K562 (cell line): ENCODE data around the gene PDE5A. TPM values are rescaled to one million over a fixed set of nuclear protein-coding genes. Genes with fewer than 3 reads are reported as not detected.

Experiments
- ATAC-seq: fragments of 200-7000 bp; cut with Tn5 transposase; 3 replicates; pipeline ENCODE4 v1.9.1; 2020; ENCODE audit warnings: moderate library complexity
- BruUV-seq: library from RNA; stranded (reverse); fragments of 400-500 nt; replicated peaks from 2 replicates; lab custom pipeline; 2021; lab: Mats Ljungman, UMichigan
- CTCF ChIA-PET: fragments of 300-600 bp; formaldehyde crosslinking; extraction: SDS; loops from one replicate; lab custom pipeline; 2021; ENCODE audit warnings: low intra/inter-chr PET ratio; lab: Yijun Ruan, JAX
- POLR2A ChIA-PET: fragments of 300-600, 350-650 bp; sonication (Branson Sonifier 250); formaldehyde crosslinking; extraction: SDS; loops from one replicate; lab custom pipeline; 2021; ENCODE audit warnings: antibody characterized with exemption, inconsistent platforms; lab: Yijun Ruan, JAX
- DNase-seq, 4 experiments: peaks; one replicate each; pipeline versions ENCODE4 v3.0.0 to v3.0.0-alpha.2; 2011 to 2018; ENCODE audit warnings: low spot score in 3 of 4, mixed read lengths in 3 of 4; ENCODE audit errors: extremely low read depth in 1 of 4
- FAIRE-seq: peaks from 2 replicates; lab custom pipeline; 2011; peaks lifted over from hg19 to GRCh38; lab: Jason Lieb, UNC
- H2AFZ ChIP-seq: 2 replicates; pipeline ENCODE4 v1.6.0; 2011; ENCODE audit warnings: low read depth, low read length, control low read depth, inconsistent platforms
- H3K27ac ChIP-seq: fragments of 200-600 bp; 3 replicates; pipeline ENCODE4 v1.8.0; 2011; ENCODE audit warnings: low read depth, mild to moderate bottlenecking, control low read depth, inconsistent platforms, low read length, moderate library complexity, mixed read lengths; ENCODE audit errors: extremely low read depth
- H3K27me3 ChIP-seq, 2 experiments: fragments of 300-600 bp in 1 of 2; 2 replicates in 1 of 2; 3 replicates in 1 of 2; pipeline versions ENCODE4 v1.6.0 to v1.8.0; 2011; ENCODE audit warnings: inconsistent platforms in 2 of 2, low read length in 2 of 2, mild to moderate bottlenecking in 1 of 2, mixed read lengths in 1 of 2, moderate library complexity in 1 of 2; ENCODE audit not compliant: control insufficient read depth in 2 of 2, insufficient read depth in 2 of 2
- H3K36me3 ChIP-seq: fragments of 300-600 bp; 3 replicates; pipeline ENCODE4 v1.8.0; 2011; ENCODE audit warnings: mild to moderate bottlenecking, low read length, inconsistent platforms; ENCODE audit not compliant: control insufficient read depth, insufficient read depth
- H3K4me1 ChIP-seq, 2 experiments: fragments of 200-600 bp in 1 of 2; replicated peaks in 1 of 2; 2 replicates in 1 of 2; 3 replicates in 1 of 2; pipeline versions ENCODE4 v1.5.1 to v1.8.0; 2011; ENCODE audit warnings: inconsistent platforms in 2 of 2, low read length in 2 of 2, mild to moderate bottlenecking in 1 of 2, mixed read lengths in 1 of 2, moderate library complexity in 1 of 2; ENCODE audit not compliant: control insufficient read depth in 2 of 2, insufficient read depth in 2 of 2
- H3K4me2 ChIP-seq: 2 replicates; pipeline ENCODE4 v1.6.1; 2011; ENCODE audit warnings: low read length, control low read depth, inconsistent platforms, mixed read lengths; ENCODE audit not compliant: insufficient read depth
- H3K4me3 ChIP-seq: fragments of 200-600 bp; sonication (generic), shearing (Covaris generic); 2 replicates; pipeline ENCODE4 v1.5.1; 2016; ENCODE audit warnings: control low read depth, inconsistent platforms
- H3K79me2 ChIP-seq: fragments of 200-600 bp; 3 replicates; pipeline ENCODE4 v1.8.0; 2011; ENCODE audit warnings: low read length, inconsistent platforms; ENCODE audit not compliant: control insufficient read depth, insufficient read depth
- H3K9ac ChIP-seq, 2 experiments: 2 replicates each; pipeline versions ENCODE4 v1.6.0 to v1.6.1; 2011; ENCODE audit warnings: low read depth in 2 of 2, low read length in 2 of 2, control low read depth in 1 of 2, inconsistent platforms in 1 of 2, mild to moderate bottlenecking in 1 of 2, mixed read lengths in 1 of 2; ENCODE audit not compliant: insufficient read depth in 1 of 2
- H3K9me1 ChIP-seq: one replicate; pipeline ENCODE4 v1.6.0; 2011; ENCODE audit warnings: inconsistent platforms, mild to moderate bottlenecking, low read length, moderate library complexity; ENCODE audit not compliant: control insufficient read depth, insufficient read depth
- H3K9me3 ChIP-seq: replicated peaks from 2 replicates; pipeline ENCODE4 v1.5.1; 2011; ENCODE audit warnings: low read depth, low read length, inconsistent platforms; ENCODE audit not compliant: control insufficient read depth, insufficient read depth
- H4K20me1 ChIP-seq: replicated peaks from 2 replicates; pipeline ENCODE4 v1.6.1; 2011; ENCODE audit warnings: low read length, inconsistent platforms, mixed read lengths; ENCODE audit not compliant: control insufficient read depth, insufficient read depth
- CBX2 ChIP-seq: fragments of 200-600 bp; sonication (generic); IDR thresholded peaks from one replicate; pipeline ENCODE4 v1.6.1; 2012; ENCODE audit warnings: mild to moderate bottlenecking, low read length, inconsistent platforms; ENCODE audit not compliant: insufficient read depth, poor library complexity, severe bottlenecking
- IRF1 ChIP-seq: sonication (generic); formaldehyde crosslinking; IDR thresholded peaks from 2 replicates; pipeline ENCODE4 v1.8.0; 2022; ENCODE audit warnings: missing genetic modification reagents, mild to moderate bottlenecking, borderline replicate concordance
- PHB2 ChIP-seq: fragments of 450-650 bp; IDR thresholded peaks from 2 replicates; pipeline ENCODE4 v1.6.1; 2017; ENCODE audit warnings: low read depth
- TSHZ1 ChIP-seq: fragments of 250-450 bp; sonication (Bioruptor Pico); IDR thresholded peaks from 2 replicates; pipeline ENCODE4 v1.4.0; 2020; ENCODE audit warnings: mild to moderate bottlenecking, moderate library complexity
- ZBED1 ChIP-seq: IDR thresholded peaks from 2 replicates; pipeline ENCODE4 v1.6.1; 2014
- ZBTB2 ChIP-seq: fragments of 450-650 bp; IDR thresholded peaks from 2 replicates; pipeline ENCODE4 v1.6.1; 2016; ENCODE audit warnings: antibody characterized with exemption
- ZNF124 ChIP-seq: sonication (generic); formaldehyde crosslinking; IDR thresholded peaks from 2 replicates; pipeline ENCODE4 v1.8.1; 2022; ENCODE audit warnings: missing genetic modification reagents
- WGBS: fragments of 100-300 bp; shearing (Covaris generic); methylation state at CpG from one replicate; pipeline ENCODE4 v1.1.6; 2016; ENCODE audit warnings: low coverage, mixed read lengths; ENCODE audit not compliant: insufficient coverage; ENCODE audit errors: missing lambda C conversion rate; 5-methylcytosine and 5-hydroxymethylcytosine counted together
- in situ Hi-C: fragments of 300-500 bp; cut with MboI; formaldehyde crosslinking; loops from 4 replicates; pipeline ENCODE4 v1.15.0; 2018; ENCODE audit warnings: inconsistent platforms, mixed read lengths
- intact Hi-C: fragments of 100-400 bp; cut with micrococcal nuclease; formaldehyde crosslinking; loops from 2 replicates; pipeline ENCODE4 v1.14.2; 2022
- polyA plus RNA-seq, 8 experiments: library from polyadenylated mRNA; depleted of rRNA in 4 of 8; stranded (reverse) in 5 of 8; unstranded in 3 of 8; fragments of >200 nt; fragmentation: Nextera tagmentation in 2 of 8; fragmentation: Illumina TruSeq in 1 of 8; extraction: Ambion mirVana in 2 of 8; extraction: Trizol in 1 of 8; gene quantifications; 2 replicates each; pipeline versions ENCODE4 v1.2.1 to v1.2.3, GENCODE V29; 2011 to 2014; ENCODE audit warnings: inconsistent platforms in 1 of 8, missing spikeins in 1 of 8
- total RNA-seq, 7 experiments: library from RNA; depleted of rRNA in 6 of 7; stranded (reverse); fragments of >200 nt in 6 of 7; fragmentation: Illumina TruSeq in 2 of 7; extraction: Trizol in 2 of 7; gene quantifications; 2 replicates each; pipeline versions ENCODE4 v1.2.1 to v1.2.3, GENCODE V29; 2011 to 2021; ENCODE audit warnings: low replicate concordance in 1 of 7

The PDE5A gene
- total and polyA plus RNA-seq, 9 of the 15 experiments (the other 6 are each of a cell fraction or from before 2014, with no cell fraction given) = 0.07 to 1.9 (median 0.29) TPM

GRCh38 chr4:119501740-119502139 lies 126.9 kb downstream of the PDE5A start (continued):
- no peak for TF ChIP-seq IRF1 (CRISPR knock-in tag)
- no peak for TF ChIP-seq ZBTB2
- TF ChIP-seq ZNF124 (CRISPR knock-in tag) = no peak
- TF ChIP-seq ZBED1 = no peak
- no peak for TF ChIP-seq CBX2

GRCh38 chr4:119498527-119498926 lies 130.1 kb downstream of the PDE5A start:
- Histone ChIP-seq H3K9ac (no peak overlapping the region), H3K4me1 (no peaks in the 10 kb centered on the region), H3K9me3 (no peaks in the 10 kb centered on the region), H3K79me2 (no peaks in the 10 kb centered on the region), H3K9me1 (no peaks in the 10 kb centered on the region), H3K4me3 (no peak overlapping the region), H2AFZ (no peak overlapping the region), H3K36me3 (peaks cover 70% of the 10 kb centered on the region; the same call in 2 of the 3 replicates), H4K20me1 (no peaks in the 10 kb centered on the region), H3K27ac (no peak overlapping the region), H3K4me2 (no peak overlapping the region), H3K27me3 (no peaks in the 10 kb centered on the region)
- FAIRE-seq (no peak), ATAC-seq (no peak), DNase-seq (no peak)
- intact Hi-C loops (no loop called here), in situ Hi-C loops (no loop called here)
- ChIA-PET CTCF (no interaction called here), POLR2A (no interaction called here)
- BruUV-seq = no TSS peak
- 91% methylated on average over 3 of the region's 3 CpGs for WGBS
- TF ChIP-seq PHB2 = no peak
- TF ChIP-seq TSHZ1 = no peak
